ENCODE results near the gene DNA2.

The DNA2 gene

GRCh38 chr10:68492118-68492517, 20.3 kb upstream of the DNA2 start:
- Histone ChIP-seq H3K9me2 (replicated peaks; ENCODE audit: insufficient read depth, low read length) (no peaks in the 10 kb centered on the region), H3K9ac (ENCODE audit: low read length) (no peak overlapping the region), H3K4me2 (ENCODE audit: low read depth, low read length, poor library complexity, severe bottlenecking) (no peak overlapping the region), H2AFZ (ENCODE audit: low read depth, low read length, severe bottlenecking) (no peak overlapping the region), H3F3A (ENCODE audit: insufficient read depth) (no peaks in the 10 kb centered on the region), H3K4me3 (ENCODE audit: insufficient read depth, low read length, poor library complexity, severe bottlenecking) (no peak overlapping the region), H3K27ac (ENCODE audit: low read depth, low read length) (no peak overlapping the region), H3K27me3 (ENCODE audit: low read length) (no peaks in the 10 kb centered on the region), H4K20me1 (ENCODE audit: low read depth, low read length) (no peaks in the 10 kb centered on the region), H3K9me3 (ENCODE audit: insufficient read depth, low read length) (no peaks in the 10 kb centered on the region), H3K79me2 (ENCODE audit: insufficient read depth, low read length) (no peaks in the 10 kb centered on the region), H3K36me3 (ENCODE audit: low read length) (no peaks in the 10 kb centered on the region; the same call in 1 of the 2 replicates)
- TF ChIP-seq CTCF (IDR thresholded peaks at IDR 0.05; ENCODE audit: insufficient read depth, low read length, poor library complexity, severe bottlenecking) (no peak), EZH2phosphoT487 (conservative IDR thresholded peaks at IDR 0.05; ENCODE audit: low read length) (no peak)

GRCh38 chr10:68489919-68490318, 18.1 kb upstream of the DNA2 start:
- H2AFZ ChIP-seq (ENCODE audit: low read depth, low read length, severe bottlenecking): no peak overlapping the region
- H3K4me2 ChIP-seq (ENCODE audit: low read depth, low read length, poor library complexity, severe bottlenecking): no peak overlapping the region
- no peaks in the 10 kb centered on the region for H3K9me2 ChIP-seq (replicated peaks; ENCODE audit: insufficient read depth, low read length)
- no peaks in the 10 kb centered on the region for H3K9me3 ChIP-seq (ENCODE audit: insufficient read depth, low read length)
- no peaks in the 10 kb centered on the region for H4K20me1 ChIP-seq (ENCODE audit: low read depth, low read length)
- no peaks in the 10 kb centered on the region for H3K27me3 ChIP-seq (ENCODE audit: low read length)
- no peaks in the 10 kb centered on the region for H3F3A ChIP-seq (ENCODE audit: insufficient read depth)
- H3K4me3 ChIP-seq (ENCODE audit: insufficient read depth, low read length, poor library complexity, severe bottlenecking): no peak overlapping the region
- H3K79me2 ChIP-seq (ENCODE audit: insufficient read depth, low read length): no peaks in the 10 kb centered on the region
- H3K36me3 ChIP-seq (ENCODE audit: low read length): no peaks in the 10 kb centered on the region; the same call in 1 of the 2 replicates
- no peak overlapping the region for H3K9ac ChIP-seq (ENCODE audit: low read length)
- no peak overlapping the region for H3K27ac ChIP-seq (ENCODE audit: low read depth, low read length)
- TF ChIP-seq CTCF (IDR thresholded peaks at IDR 0.05; ENCODE audit: insufficient read depth, low read length, poor library complexity, severe bottlenecking): no peak
- TF ChIP-seq EZH2phosphoT487 (conservative IDR thresholded peaks at IDR 0.05; ENCODE audit: low read length): no peak

- peaks cover 27% of the 10 kb centered on the region for H3K79me2 ChIP-seq (ENCODE audit: insufficient read depth, low read length)
- H4K20me1 ChIP-seq (ENCODE audit: low read depth, low read length): no peaks in the 10 kb centered on the region; the same call in 1 of the 2 replicates
- no peak overlapping the region for H2AFZ ChIP-seq (ENCODE audit: low read depth, low read length, severe bottlenecking)
- no peak overlapping the region for H3K27ac ChIP-seq (ENCODE audit: low read depth, low read length)
- peaks cover 7% of the 10 kb centered on the region; the same call in 1 of the 2 replicates for H3F3A ChIP-seq (ENCODE audit: insufficient read depth)
- no peaks in the 10 kb centered on the region for H3K9me3 ChIP-seq (ENCODE audit: insufficient read depth, low read length)
- no peaks in the 10 kb centered on the region for H3K27me3 ChIP-seq (ENCODE audit: low read length)
- no peak overlapping the region for H3K4me2 ChIP-seq (ENCODE audit: low read depth, low read length, poor library complexity, severe bottlenecking)
- H3K9me2 ChIP-seq (replicated peaks; ENCODE audit: insufficient read depth, low read length): no peaks in the 10 kb centered on the region
- H3K9ac ChIP-seq (ENCODE audit: low read length): no peak overlapping the region
- peaks cover 4% of the 10 kb centered on the region; the same call in 1 of the 2 replicates for H3K36me3 ChIP-seq (ENCODE audit: low read length)
- no peak overlapping the region for H3K4me3 ChIP-seq (ENCODE audit: insufficient read depth, low read length, poor library complexity, severe bottlenecking)
- TF ChIP-seq CTCF (IDR thresholded peaks at IDR 0.05; ENCODE audit: insufficient read depth, low read length, poor library complexity, severe bottlenecking): no peak
- no peak for TF ChIP-seq EZH2phosphoT487 (conservative IDR thresholded peaks at IDR 0.05; ENCODE audit: low read length)
These were observed 2.2 kb upstream of the DNA2 start for GRCh38 chr10:68474021-68474420.
